ENCODE measurements around the gene NPLOC4. TPM values are rescaled to one million over a fixed set of nuclear protein-coding genes. Genes with fewer than 3 reads are reported as not detected.

Gene NPLOC4
- total RNA-seq, 1 donor from 2014 or later: 44.1 TPM

DNA sequence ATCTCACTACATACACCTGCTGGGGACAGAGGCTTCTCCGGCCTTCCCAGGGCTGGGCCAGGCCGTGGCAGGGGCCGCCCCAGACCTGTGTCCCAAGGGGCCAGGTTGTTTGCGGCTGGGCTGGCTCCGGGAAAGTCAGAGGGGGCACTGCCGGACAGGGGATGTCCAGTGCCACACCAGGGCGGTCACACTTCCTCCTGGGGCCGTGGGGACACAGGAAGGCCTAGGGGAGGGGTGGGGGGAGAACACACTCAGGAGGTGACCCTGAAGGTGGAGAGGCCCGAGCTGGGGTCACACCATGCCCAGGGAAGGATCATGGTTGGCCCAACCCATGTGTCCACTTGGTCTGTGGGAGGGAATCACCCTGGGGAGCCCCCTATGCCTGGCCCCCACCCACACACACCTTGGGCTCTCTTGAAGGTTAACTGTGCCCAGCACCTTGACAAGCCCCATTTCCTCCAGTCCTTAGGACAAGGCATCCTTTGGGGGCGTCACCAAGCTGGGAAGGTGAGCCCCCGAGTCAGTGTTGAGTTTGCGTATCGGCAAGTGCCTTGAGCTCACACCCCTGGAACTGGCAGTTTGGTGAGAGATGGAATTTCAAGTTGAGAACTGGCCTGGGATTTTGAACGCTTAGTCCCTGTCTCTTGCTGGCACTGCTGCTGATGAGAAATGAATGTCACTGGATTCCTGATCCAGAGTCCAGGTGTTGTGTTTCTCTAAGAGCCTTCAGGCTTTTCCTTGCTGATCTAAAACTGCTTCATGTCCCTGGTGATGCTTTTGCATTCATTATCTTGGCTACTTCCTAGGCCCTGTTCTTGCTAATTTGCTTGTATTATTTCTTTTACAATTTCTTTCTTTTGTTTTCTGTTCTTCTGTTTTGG is 116.7 kb downstream of the NPLOC4 start:
- peaks cover 8% of the 10 kb centered on the region for H3K79me2 ChIP-seq (ENCODE audit: low read depth)

DNA sequence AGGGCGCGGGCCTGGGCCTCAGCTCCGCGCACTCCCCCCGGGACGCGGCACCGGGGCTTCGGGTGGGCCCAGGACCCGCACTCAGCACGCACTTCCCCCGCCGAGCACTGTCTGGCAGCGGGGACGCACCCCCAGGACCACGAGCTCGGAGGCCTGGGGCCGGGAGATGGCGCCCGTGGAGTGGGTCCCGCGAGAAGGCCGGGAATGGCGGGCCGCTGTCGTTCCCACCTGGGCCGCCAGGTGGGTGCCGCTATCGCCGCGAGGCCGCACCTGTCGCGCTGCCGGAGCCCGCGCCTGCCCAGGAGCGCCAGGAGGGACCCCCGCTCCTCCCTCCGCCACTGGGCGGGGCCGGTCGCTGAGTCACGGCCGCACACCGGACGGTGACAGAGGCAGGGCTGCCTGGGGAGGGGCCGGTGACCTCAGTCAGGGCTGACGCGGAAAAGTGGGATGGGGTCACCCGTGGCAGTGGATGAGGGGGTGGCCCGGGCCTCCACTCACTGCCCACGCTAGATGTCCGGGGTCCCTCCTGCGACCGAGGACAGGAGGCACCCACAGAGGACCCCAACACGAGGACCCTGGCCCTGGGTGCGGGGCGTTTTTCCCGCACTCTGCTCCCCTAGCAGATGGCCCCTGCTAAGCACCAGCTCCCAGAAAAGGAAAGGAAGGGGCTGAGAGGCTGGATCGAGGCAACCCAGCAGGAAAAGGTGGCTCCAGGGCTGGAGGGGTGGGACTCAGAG is 117.5 kb downstream of the NPLOC4 start:
- peak overlapping the region; percentile 27 for H3K4me3 Mint-ChIP-seq
- peaks cover 15% of the 10 kb centered on the region for H3K27me3 Mint-ChIP-seq (ENCODE audit: insufficient read depth, low read depth)
- DNase-seq (ENCODE audit: low spot score): peak; percentile 70
- H3K27me3 ChIP-seq: peaks cover 82% of the 10 kb centered on the region
- TF ChIP-seq EZH2phosphoT487 (IDR thresholded peaks at IDR 0.05): peak; percentile 76
- peak; percentile 36 for TF ChIP-seq CTCF (IDR thresholded peaks at IDR 0.05)
- peak; percentile 81 for TF ChIP-seq EZH2 (IDR thresholded peaks at IDR 0.05)
- no peak overlapping the region for H2AFZ ChIP-seq (replicated peaks)
- H3K9me3 ChIP-seq (ENCODE audit: low read depth): no peaks in the 10 kb centered on the region
- H3K36me3 ChIP-seq: no peaks in the 10 kb centered on the region
- H3K4me1 ChIP-seq: peaks cover 36% of the 10 kb centered on the region
- no peak overlapping the region for H3K27ac Mint-ChIP-seq
- H3F3A ChIP-seq (ENCODE audit: low read depth): peaks cover 44% of the 10 kb centered on the region
- peaks cover 44% of the 10 kb centered on the region for H3K4me1 Mint-ChIP-seq
- peaks cover 10% of the 10 kb centered on the region for H3K79me2 ChIP-seq (ENCODE audit: low read depth)
- H4K20me1 ChIP-seq (ENCODE audit: low read depth): peaks cover 53% of the 10 kb centered on the region
- H3K36me3 Mint-ChIP-seq: no peaks in the 10 kb centered on the region
- H3K9me3 Mint-ChIP-seq: no peaks in the 10 kb centered on the region
- H3K4me2 ChIP-seq: peak overlapping the region; percentile 79
- no peak overlapping the region for H3K9ac ChIP-seq
- H3K27ac ChIP-seq: no peak overlapping the region
- H3K4me3 ChIP-seq: peak overlapping the region; percentile 43

More for the DNA sequence above, 116.7 kb downstream of the NPLOC4 start:
- peaks cover 36% of the 10 kb centered on the region for H3K4me1 ChIP-seq
- no peak overlapping the region for H3K9ac ChIP-seq
- peaks cover 53% of the 10 kb centered on the region for H4K20me1 ChIP-seq (ENCODE audit: low read depth)
- H3K4me2 ChIP-seq: peak overlapping the region; percentile 79
- Mint-ChIP-seq H3K36me3 (no peaks in the 10 kb centered on the region), H3K4me1 (peaks cover 43% of the 10 kb centered on the region), H3K27ac (no peak overlapping the region), H3K27me3 (ENCODE audit: insufficient read depth, low read depth) (peaks cover 18% of the 10 kb centered on the region), H3K9me3 (no peaks in the 10 kb centered on the region), H3K4me3 (peak overlapping the region; percentile 17)
- H3K27me3 ChIP-seq: peaks cover 80% of the 10 kb centered on the region
- H3K9me3 ChIP-seq (ENCODE audit: low read depth): no peaks in the 10 kb centered on the region
- no peak overlapping the region for H3K27ac ChIP-seq
- H3F3A ChIP-seq (ENCODE audit: low read depth): peaks cover 38% of the 10 kb centered on the region
- no peak overlapping the region for H2AFZ ChIP-seq (replicated peaks)
- no peaks in the 10 kb centered on the region for H3K36me3 ChIP-seq
- H3K4me3 ChIP-seq: peak overlapping the region; percentile 43
- TF ChIP-seq EZH2 (IDR thresholded peaks at IDR 0.05) (no peak), CTCF (IDR thresholded peaks at IDR 0.05) (no peak), EZH2phosphoT487 (IDR thresholded peaks at IDR 0.05) (no peak)
- peak; percentile 7 for DNase-seq (ENCODE audit: low spot score)

DNA sequence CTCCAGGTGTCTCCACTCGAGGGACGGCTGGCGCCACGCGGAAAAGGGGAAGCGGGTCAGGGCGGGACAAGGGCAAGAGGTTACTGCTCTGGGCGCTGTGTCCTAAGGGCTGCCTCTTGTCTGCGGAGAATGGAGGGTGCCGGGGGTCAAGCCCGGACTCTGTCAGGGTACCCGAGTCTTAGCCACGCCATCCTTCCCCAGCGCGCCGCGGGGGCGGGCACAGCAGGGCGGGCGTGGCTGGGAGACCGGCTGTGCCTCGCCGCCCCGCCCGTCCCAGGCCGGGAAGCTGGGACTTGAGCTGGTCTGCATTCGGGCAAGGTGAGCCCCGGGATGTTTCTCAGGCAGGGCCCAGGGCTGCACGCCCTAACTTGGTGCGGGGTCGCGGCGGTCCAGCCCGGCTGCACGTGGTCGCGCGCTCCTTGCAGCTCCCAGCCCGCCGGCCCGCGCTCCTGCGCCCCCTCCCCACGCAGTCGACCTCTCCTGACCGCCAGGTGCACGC is 118.1 kb downstream of the NPLOC4 start:
- H3K9ac ChIP-seq: no peak overlapping the region
- no peaks in the 10 kb centered on the region for H3K36me3 Mint-ChIP-seq
- H3K4me2 ChIP-seq: peak overlapping the region; percentile 79
- no peak overlapping the region for H3K27ac ChIP-seq
- H3K36me3 ChIP-seq: no peaks in the 10 kb centered on the region
- peaks cover 51% of the 10 kb centered on the region for H3F3A ChIP-seq (ENCODE audit: low read depth)
- peaks cover 53% of the 10 kb centered on the region for H4K20me1 ChIP-seq (ENCODE audit: low read depth)
- peak overlapping the region; percentile 43 for H3K4me3 ChIP-seq
- no peaks in the 10 kb centered on the region for H3K9me3 Mint-ChIP-seq
- H3K9me3 ChIP-seq (ENCODE audit: low read depth): no peaks in the 10 kb centered on the region
- H3K27ac Mint-ChIP-seq: no peak overlapping the region
- H3K4me1 ChIP-seq: peaks cover 36% of the 10 kb centered on the region
- peaks cover 14% of the 10 kb centered on the region for H3K27me3 Mint-ChIP-seq (ENCODE audit: insufficient read depth, low read depth)
- no peak overlapping the region for H2AFZ ChIP-seq (replicated peaks)
- peaks cover 10% of the 10 kb centered on the region for H3K79me2 ChIP-seq (ENCODE audit: low read depth)
- peaks cover 88% of the 10 kb centered on the region for H3K27me3 ChIP-seq
- no peak for TF ChIP-seq CTCF (IDR thresholded peaks at IDR 0.05)
- peak; percentile 70 for TF ChIP-seq EZH2 (IDR thresholded peaks at IDR 0.05)
- TF ChIP-seq EZH2phosphoT487 (IDR thresholded peaks at IDR 0.05): peak; percentile 62
- H3K4me1 Mint-ChIP-seq: peaks cover 44% of the 10 kb centered on the region
- peak overlapping the region; percentile 58 for H3K4me3 Mint-ChIP-seq
- peak; percentile 48 for DNase-seq (ENCODE audit: low spot score)

Measured in neural progenitor cell (in vitro differentiated cells).